HG03025 (cell line): ENCODE data around the gene SLC35F3.
"Not testable (repeated sequence)": the region's sequence is repeated elsewhere in the genome, so short reads cannot be mapped to it uniquely, and the experiment has no call there.

ENCODE experiments used
- ATAC-seq: cut with Tn5 transposase; IDR thresholded peaks from one replicate; pipeline ENCODE4 v1.9.1; 2021; ENCODE audit warnings: mild to moderate bottlenecking, moderate library complexity; ENCODE audit not compliant: unreplicated experiment, low FRiP score

Gene SLC35F3

GRCh38 chr1:234173968-234174367 lies 269.5 kb downstream of the SLC35F3 start:
- ATAC-seq: no peak

- no peak for ATAC-seq
These were observed 270.9 kb downstream of the SLC35F3 start for GRCh38 chr1:234175363-234175762.

- ATAC-seq: no peak
These were observed 271.5 kb downstream of the SLC35F3 start for GRCh38 chr1:234176000-234176399.

GRCh38 chr1:234176847-234177246 lies 272.4 kb downstream of the SLC35F3 start:
- ATAC-seq: not testable (repeated sequence)

GRCh38 chr1:234185438-234185837 lies 281.0 kb downstream of the SLC35F3 start:
- ATAC-seq: no peak

GRCh38 chr1:234186037-234186688 lies 281.7 kb downstream of the SLC35F3 start:
- no peak for ATAC-seq

GRCh38 chr1:234188454-234188792 lies 283.9 kb downstream of the SLC35F3 start:
- no peak for ATAC-seq

GRCh38 chr1:234197839-234198238 lies 293.4 kb downstream of the SLC35F3 start:
- no peak for ATAC-seq

- no peak for ATAC-seq
These were observed 295.1 kb downstream of the SLC35F3 start for GRCh38 chr1:234199476-234200127.

- ATAC-seq: no peak
These were observed 296.1 kb downstream of the SLC35F3 start for GRCh38 chr1:234200566-234200965.

- no peak for ATAC-seq
These were observed 297.1 kb downstream of the SLC35F3 start for GRCh38 chr1:234201600-234201999.

GRCh38 chr1:234205966-234206365 lies 301.5 kb downstream of the SLC35F3 start:
- ATAC-seq: no peak

GRCh38 chr1:234206651-234207284 lies 302.3 kb downstream of the SLC35F3 start:
- no peak for ATAC-seq

- ATAC-seq: no peak
These were observed 303.9 kb downstream of the SLC35F3 start for GRCh38 chr1:234208351-234208750.

GRCh38 chr1:234208791-234209190 lies 304.3 kb downstream of the SLC35F3 start:
- no peak for ATAC-seq

GRCh38 chr1:234210429-234210828 lies 306.0 kb downstream of the SLC35F3 start:
- not testable (repeated sequence) for ATAC-seq

- not testable (repeated sequence) for ATAC-seq
These were observed 307.4 kb downstream of the SLC35F3 start for GRCh38 chr1:234211855-234212254.

- peak; percentile 53 for ATAC-seq
These were observed 308.5 kb downstream of the SLC35F3 start for GRCh38 chr1:234212764-234213657.

- ATAC-seq: peak; percentile 6
These were observed 309.2 kb downstream of the SLC35F3 start for GRCh38 chr1:234213658-234214128.

GRCh38 chr1:234214129-234214910 lies 309.8 kb downstream of the SLC35F3 start:
- ATAC-seq: peak; percentile 47
